ENCODE results near the gene B4GALT6.
"Not testable (repeated sequence)": the region's sequence is repeated elsewhere in the genome, so short reads cannot be mapped to it uniquely, and the experiment has no call there.

Gene B4GALT6, protein sequence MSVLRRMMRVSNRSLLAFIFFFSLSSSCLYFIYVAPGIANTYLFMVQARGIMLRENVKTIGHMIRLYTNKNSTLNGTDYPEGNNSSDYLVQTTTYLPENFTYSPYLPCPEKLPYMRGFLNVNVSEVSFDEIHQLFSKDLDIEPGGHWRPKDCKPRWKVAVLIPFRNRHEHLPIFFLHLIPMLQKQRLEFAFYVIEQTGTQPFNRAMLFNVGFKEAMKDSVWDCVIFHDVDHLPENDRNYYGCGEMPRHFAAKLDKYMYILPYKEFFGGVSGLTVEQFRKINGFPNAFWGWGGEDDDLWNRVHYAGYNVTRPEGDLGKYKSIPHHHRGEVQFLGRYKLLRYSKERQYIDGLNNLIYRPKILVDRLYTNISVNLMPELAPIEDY

DNA sequence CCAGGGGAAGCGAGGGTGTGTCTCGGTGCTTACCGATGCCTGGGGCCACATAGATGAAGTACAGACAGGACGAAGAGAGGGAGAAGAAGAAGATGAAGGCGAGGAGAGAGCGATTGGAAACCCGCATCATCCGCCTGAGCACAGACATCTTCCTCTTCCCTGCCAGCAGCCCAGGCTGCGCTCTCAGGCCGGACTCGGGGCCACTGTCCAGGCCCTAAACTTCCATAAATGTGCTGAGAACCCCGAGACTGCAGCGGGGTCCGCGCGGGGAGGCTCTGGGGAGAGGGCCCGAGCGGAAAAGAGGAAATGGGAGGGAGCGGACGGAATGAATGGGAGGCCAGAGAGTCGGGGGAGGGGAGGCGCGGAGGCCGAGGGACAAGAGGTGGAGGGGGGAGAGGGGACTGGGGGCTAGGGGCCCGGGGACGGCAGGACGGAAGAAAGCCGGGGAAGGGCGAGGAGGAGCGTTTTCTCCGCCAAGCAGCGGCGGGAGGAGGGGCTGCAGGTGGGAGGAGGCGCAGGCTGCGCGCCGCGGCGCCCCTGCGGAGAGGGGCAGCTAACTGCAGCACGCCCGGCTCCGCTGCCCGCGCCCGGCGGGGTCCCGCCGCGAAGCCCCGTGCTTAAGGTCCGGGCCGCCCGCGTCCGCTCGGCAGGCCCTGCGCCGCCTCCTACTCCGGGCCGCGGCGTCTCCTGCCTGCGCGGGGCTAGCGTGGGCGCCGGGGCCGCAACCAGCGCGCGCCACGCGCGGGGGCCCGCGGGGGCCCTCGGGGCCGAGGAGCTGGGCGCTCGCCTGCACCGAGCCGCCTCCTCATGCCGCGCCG lies at the start of gene B4GALT6:
TSS of gene B4GALT6 (minus strand) at position 303 of the 818 bp plus-strand sequence. CDS start at position 148, 155 bp downstream.
- peak within 1 kb of the TSS; percentile 79 for H3K4me3 ChIP-seq (ENCODE audit: low read depth, low read length)

DNA sequence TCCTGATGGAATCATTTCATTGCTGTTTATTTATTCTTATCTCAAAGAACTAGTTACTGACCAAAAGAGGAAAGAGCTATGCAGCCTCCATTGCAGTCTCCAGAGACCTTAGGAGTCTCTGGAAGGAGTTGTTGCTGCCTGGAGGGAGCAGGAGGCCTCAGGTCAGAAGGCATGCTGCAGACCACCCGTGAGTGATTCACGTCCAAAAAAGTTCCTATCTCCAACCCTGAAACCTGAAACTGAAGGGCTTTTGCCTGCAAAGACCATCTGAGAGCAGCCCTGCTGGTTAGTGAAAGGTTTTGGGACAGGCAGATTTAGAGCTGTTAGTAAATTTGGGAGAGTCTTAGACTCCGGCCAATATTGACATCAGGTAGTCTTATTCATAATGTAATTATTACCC lies 47.2 kb upstream of the B4GALT6 start:
- H3K4me3 ChIP-seq (ENCODE audit: low read depth, low read length) = no peak overlapping the region

DNA sequence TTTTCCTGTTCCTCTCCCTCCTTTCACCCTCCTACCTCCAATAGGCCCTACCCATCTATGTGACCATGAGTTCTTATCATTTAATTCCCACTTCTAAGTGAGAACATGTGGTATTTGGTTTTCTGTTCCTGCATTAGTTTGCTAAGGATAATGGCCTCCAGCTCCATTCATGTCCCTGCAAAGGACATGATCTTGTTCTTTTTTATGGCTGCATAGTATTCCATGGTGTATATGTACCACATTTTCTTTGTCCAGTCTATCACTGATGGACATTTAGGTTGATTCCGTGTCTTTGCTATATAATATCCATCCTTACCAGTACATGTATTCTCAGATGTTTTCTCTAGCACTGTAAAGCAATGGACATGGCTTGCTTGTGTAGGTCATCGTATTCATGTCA lies 44.8 kb upstream of the B4GALT6 start:
- H3K4me3 ChIP-seq (ENCODE audit: low read depth, low read length) = not testable (repeated sequence)

DNA sequence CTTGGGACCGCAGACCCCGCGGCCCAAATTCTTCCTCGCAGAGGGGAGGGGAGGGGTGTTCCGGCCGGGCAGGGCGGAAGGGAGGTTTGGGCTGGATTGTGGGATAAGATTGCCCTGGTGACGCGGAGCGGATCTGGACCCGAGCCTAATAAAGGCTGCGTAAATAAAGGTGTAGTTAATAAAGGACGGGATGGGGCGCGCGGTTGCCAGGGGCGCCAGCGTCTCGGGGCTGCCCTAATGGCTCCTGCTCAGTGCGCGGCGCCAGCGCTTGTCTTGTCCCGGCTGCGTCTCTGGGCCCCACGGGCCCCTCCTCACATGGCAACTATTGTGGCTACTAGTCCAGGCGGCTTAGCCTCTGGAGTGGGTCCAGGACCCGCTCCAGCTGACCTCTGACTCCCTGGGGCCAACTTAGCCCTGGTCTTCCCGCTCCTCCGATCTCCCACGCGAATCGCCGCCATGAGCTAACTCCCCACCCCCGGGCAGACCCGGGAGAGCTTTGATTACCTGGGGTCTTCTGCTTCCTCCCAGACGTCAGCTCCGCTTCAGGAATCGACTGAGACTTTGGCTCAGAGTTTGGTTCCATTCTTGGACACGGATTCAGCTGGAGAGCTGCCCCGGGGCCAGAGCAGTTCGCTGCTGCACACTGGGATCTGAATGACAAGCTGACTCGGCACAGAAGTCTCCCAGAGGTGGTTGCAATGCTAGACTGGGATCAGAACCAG lies 39.8 kb upstream of the B4GALT6 start:
- no peak overlapping the region for H3K4me3 ChIP-seq (ENCODE audit: low read depth, low read length)

DNA sequence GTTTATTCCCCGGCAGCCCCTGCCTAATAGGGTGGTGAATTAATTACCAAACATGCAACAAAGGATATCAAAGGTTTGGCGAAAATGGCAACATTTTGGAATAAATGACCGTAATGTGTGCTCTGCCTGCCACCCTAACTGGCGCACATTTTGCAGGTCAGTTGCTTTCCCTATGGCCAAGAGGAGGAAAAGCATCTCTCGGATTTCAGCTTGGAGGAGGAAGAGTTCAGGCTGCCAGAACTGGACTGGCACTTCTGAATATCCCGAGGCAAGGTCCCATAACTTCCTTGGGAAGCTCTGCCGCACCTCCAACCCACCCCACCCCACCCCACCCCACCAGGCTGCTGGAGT lies 39.2 kb upstream of the B4GALT6 start:
- H3K4me3 ChIP-seq (ENCODE audit: low read depth, low read length) = no peak overlapping the region

DNA sequence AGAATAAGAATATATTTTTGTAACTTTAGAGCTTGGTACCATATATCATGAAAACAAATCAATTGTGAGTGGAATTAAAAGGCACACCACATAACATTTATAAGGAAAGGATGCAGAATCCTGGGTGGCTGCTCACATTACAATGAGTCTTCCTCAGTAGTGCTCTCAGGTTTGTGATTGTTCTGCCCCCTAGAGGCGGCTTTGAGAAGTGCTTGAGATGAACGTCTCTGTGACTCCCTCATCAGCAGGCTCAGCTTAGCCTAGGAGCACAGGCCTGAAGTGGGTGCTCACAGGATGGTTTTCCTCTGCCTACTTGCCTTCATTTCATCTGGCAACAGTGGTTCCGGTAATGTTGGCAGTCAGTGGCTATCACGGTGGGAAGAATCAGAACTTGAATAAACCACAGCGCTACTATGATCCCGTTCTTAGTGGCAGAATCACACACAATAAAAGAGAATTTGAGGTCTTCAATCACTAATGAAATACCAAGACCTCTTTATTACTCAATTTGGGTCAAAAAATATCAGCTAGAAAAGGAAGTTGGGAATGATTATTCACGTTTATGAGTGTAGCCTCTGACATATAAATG lies 38.1 kb upstream of the B4GALT6 start:
- H3K4me3 ChIP-seq (ENCODE audit: low read depth, low read length) = no peak overlapping the region

DNA sequence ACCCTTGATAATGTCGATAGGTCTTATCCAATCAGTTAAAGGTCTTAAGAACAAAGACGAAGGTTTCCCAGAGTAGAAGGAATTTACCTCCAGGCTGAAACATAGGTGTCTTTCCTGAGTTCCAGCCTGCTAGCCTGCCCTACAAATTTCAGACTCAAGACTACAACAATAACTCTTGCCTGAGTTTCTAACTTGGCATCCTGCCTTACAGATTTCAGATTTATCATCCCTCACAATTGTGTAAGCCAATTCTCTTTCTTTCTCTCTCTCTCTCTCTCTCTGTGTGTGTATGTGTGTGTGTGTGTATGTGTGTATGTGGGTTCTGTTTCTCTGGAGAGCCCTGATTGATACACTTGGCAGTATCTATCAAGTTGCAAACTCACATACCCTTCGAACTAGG lies 37.2 kb upstream of the B4GALT6 start:
- H3K4me3 ChIP-seq (ENCODE audit: low read depth, low read length) = no peak overlapping the region

DNA sequence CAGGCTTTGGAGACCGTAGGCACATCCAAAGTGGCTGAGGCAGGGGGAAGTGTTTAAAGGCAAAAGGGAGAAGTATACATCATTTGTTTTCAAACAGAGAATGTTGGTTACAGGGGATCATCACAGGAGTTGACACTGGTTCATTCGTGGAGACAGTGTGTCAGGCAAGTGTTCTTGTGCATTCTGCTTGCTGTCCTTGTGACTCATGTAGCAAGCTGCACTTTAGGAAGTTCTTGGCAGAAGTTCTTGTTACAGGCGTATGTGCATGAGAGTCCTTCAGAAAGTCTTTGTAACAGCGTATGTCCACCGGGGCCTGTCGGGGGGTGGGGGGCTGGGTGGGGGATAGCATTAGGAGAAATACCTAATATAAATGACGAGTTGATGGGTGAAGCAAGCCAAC lies 36.5 kb upstream of the B4GALT6 start:
- H3K4me3 ChIP-seq (ENCODE audit: low read depth, low read length) = no peak overlapping the region

DNA sequence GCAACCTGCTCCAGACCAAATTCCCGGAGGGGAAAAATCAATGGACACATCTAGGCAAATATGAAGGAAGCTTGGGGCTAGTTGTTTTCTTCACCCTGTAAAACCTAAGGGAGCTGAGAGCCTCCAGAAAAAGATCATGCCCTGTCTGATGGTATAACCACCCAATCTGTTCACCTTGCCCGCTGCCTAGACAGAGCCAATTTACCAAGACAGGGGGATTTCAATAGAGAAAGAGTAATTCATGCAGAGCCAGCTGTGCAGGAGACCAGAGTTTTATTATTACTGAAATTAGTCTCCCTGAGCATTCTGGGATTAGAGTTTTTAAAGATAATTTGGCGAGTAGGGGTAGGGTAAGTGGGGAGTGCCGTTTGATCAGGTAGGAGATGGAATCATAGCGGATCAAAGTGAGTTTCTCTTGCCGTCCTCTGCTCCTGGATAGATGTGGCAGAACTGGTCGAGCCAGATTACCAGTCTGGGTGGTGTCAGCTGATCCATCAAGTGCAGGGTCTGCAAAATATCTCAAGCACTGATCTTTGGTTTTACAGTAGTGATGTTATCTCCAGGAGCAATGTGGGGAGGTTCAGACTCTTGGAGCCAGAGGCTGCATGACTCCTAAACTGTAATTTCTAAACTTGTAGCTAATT lies 35.1 kb upstream of the B4GALT6 start:
- H3K4me3 ChIP-seq (ENCODE audit: low read depth, low read length) = no peak overlapping the region

DNA sequence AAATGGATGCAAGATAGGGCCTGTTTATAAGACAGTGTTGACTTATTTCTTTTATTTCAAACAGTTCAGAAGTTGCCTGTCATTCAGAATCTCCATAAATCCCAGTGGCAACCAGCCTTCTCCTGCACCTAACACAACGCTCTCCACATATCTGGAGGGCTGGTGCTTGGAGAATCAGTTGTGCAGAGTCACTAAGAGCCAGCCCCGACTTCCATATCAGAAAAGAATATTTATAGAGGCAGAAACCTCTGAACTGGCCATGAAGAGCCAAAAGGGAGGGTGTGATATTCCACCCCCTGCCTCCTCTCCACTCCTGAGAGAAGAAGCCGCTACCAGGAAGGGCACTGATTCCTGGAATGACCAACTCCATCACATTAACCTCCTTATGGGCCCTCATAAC lies 34.0 kb upstream of the B4GALT6 start:
- no peak overlapping the region for H3K4me3 ChIP-seq (ENCODE audit: low read depth, low read length)

DNA sequence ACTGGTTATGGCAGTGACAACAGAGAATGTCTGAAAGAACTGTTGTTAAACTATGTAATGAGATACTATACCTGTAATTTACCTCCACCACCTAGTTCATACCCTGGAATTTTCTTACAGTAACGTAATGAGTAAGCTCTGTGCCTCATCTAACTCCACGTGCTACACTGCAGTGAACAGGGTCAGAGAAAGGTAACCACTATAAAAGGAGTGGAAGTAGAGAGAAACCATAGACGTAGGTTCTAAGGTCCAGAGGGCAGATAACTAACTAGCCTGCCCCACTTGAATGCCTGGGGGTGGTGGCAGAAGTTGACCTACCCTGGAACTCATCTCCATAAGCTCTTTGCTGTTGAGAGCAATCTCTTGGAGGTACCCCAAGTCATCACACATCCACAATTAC lies 32.0 kb upstream of the B4GALT6 start:
- H3K4me3 ChIP-seq (ENCODE audit: low read depth, low read length) = no peak overlapping the region

DNA sequence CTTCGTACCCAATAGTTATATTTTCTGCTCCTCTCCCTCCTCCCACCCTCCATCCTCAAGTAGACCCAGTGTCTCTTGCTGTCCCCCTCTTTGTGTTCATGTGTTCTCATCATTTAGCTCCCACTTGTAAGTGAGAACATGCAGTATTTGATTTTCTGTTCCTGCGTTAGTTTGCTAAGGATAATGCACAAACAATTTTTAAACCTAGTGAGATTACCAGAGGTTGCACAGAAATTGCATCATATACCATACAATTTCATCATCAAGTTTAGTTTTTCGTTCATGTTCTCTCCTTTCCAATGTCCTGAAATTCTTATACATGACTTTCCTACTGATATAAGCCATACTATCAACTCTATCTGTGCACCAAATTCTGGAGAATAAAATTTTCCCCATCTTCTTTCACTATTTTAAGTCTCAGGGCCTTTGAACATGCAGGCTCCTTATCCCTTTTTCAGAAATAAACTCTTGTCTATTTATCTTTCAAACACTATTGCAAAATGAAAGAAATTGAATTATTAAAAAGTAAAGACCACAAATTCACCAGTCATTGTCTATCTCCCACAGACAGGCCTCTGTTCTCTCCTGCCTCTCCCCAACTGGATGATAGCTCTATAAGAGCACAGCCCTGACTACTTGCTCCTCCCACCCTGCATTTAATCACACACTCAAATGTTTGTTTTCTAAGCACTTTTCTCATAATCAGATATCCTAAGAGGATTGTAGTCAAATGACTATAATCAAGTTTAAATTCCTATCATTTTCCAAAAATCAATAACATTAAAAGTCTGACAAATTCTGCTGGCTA lies 27.2 kb upstream of the B4GALT6 start:
- H3K4me3 ChIP-seq (ENCODE audit: low read depth, low read length) = no peak overlapping the region

DNA sequence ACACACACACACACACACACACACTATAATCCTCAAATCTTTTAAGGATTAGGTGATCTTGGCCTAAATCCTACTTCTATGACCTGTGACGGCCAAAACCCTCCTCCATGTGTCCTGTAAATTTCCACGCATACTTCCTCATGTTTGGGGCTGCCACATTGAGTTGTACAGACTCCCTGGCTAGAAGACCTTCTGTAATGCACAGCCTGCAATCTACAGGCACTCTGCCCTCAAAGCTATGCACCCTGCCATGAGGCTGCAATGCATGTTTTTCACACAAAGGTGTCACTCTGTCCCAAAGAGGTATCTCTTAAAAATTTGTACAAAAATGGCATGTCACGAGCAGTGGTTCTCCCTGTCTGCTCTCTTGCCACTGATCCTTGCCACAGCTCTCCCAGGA lies 26.4 kb upstream of the B4GALT6 start:
- H3K4me3 ChIP-seq (ENCODE audit: low read depth, low read length) = no peak overlapping the region

DNA sequence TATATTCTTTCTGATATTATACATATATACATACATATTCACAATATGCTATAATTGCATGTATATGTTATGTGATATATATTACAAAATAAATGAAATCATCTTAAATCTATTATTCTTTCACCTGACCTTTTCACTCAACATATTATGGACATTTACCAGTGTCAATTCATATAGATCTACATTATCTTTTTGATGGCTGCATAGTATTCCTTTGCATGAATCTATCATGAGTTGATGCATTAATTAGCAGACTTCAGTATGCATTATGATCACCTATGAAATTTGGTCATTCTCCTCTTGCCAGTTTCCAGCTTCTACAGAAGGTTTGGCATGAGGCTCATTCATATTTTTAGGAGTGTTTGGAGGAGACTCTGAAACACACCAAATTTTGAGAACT lies 23.4 kb upstream of the B4GALT6 start:
- no peak overlapping the region for H3K4me3 ChIP-seq (ENCODE audit: low read depth, low read length)

DNA sequence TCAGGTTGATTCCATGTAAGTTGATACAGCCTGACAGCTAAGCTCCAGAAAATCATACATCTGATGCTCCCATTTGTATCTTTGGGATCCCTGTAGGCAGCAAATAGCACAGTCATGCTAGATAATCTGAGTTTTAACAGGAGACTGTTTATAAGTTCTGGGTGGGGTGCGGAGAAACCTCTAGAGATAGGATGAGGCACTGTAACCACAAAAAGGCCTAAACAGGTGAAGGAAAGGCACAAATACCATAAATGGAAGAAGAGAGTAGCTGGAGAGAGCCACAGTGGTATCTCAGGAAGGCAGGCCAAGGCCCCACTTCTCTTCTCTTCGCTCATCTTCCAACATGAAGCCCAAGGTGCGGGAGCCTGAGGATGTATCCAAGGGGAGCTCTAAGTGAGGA lies 18.1 kb upstream of the B4GALT6 start:
- no peak overlapping the region for H3K4me3 ChIP-seq (ENCODE audit: low read depth, low read length)

DNA sequence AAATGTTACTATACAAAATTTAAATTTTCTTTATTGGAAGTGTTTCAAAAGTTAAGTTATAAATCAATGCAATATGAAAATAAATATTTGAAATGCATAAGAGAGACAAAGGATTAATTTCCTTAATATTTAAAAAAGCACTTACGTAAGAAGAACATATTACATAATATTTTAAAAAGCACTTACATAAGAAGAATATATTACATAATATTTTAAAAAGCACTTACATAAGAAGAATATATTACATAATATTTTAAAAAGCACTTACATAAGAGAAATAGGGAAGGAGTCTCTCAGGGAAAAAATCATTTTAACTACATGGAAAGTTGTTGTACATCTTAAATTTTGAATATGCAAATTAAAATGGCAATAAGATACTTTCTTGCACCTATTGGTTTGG lies 17.4 kb upstream of the B4GALT6 start:
- H3K4me3 ChIP-seq (ENCODE audit: low read depth, low read length) = no peak overlapping the region

DNA sequence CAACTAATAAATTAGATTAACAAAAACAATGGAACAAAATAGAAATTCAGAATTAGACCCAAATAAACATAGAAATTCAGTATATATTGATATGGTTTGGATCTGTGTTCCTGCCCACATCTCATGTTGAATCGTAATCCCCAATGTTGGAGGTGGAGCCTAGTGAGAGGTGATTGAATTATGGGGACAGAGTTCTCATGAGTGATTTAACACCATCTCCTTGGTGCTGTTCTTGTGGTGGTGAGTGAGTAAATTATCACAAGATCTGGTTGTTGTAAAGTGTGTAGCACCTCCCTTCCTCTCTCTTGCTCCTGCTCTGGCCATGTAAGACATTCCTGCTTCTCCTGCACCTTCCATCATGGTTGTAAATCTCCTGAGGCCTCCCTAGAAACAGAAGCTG lies 16.6 kb upstream of the B4GALT6 start:
- H3K4me3 ChIP-seq (ENCODE audit: low read depth, low read length) = no peak overlapping the region

DNA sequence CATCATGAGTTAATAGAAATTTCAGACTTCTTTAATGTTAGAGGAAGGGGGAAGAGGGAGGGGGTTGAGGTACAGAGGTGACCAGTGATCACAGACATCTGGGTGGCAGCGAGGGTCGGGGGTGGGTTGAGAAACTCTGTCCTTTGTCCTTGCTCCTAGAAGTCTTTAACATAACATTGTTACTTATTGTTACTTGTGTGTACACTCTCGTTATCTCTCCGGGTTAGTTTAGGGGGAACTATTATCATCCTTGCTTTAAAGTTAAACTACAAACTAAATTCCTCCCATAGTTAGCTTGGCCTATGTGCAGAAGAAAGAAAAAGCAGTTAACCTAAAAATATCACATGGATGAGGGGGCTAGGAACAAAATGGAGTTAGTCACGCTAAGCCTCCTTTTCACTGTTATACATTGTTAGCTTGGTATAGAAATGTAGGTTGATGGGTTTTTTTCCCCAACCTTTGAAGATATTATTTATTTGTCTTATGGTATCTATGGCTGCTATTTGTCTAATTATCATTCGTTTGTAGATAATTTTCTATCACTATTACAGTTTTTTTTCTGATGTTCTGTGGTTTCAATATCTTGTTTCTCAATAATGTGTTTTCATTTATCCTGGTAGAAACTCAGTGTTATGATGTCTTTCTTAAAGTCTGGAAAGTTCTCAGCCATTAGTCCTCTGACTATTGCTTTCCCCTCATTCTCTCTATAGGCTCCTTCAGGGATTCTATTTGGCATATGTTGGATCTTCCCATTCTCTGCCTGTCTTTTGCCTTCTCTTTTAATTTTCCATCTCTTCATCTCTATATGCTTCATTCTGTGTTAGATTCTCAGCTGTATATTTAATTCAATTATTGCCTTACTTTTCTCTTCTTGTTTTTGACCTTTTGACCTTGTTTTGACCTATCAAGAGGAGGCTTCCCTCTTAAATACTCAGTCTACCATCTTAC lies 13.2 kb upstream of the B4GALT6 start:
- no peak overlapping the region for H3K4me3 ChIP-seq (ENCODE audit: low read depth, low read length)

DNA sequence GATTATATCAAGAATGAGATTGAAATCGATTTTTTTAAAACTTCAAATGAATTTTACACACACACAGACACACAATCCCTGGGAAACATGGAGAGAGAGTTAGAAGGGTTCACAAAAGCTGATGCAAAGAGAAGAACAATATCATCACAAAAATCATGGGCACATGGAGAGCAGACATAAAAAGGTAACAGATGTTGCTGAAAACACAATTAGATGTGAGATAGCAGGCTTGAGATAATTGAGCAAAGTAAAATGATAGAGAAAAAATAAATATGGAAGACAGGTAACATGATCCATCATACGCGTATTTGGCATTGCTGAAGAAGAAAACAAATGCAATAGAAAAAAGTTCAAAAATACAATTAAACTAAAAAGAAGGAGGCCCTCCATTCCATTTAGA lies 11.6 kb upstream of the B4GALT6 start:
- no peak overlapping the region for H3K4me3 ChIP-seq (ENCODE audit: low read depth, low read length)

Data from iPS-11a (cell line).